ENCODE measurements around the gene IFNAR2. TPM values are rescaled to one million over a fixed set of nuclear protein-coding genes. Genes with fewer than 3 reads are reported as not detected.

Gene IFNAR2
- total and polyA plus RNA-seq, 2 donors (not counting 3 experiments of a cell fraction or from before 2014, with no cell fraction given) = 22.8 to 42.1 TPM

GRCh38 chr21:33198346-33199099, 31.2 kb upstream of the IFNAR2 start:
- intact Hi-C loops (cut with micrococcal nuclease) (loop anchor here (1.0 to 5.0 kb wide), 4 partner anchors 68 to 366 kb away; partner anchors contain the start of gene IL10RB), dilution Hi-C loops (cut with MboI; ENCODE audit: extremely low pct_ligation_motif_present, low sequenced_read_pairs) (no loop called here)
- Histone ChIP-seq H3K36me3 (ENCODE audit: control insufficient read depth in 2 of 2, extremely low read depth in 1 of 2, insufficient read depth in 2 of 2, low read length in 2 of 2) (no peaks in the 10 kb centered on the region), H3K9ac (replicated peaks; ENCODE audit: extremely low read depth, insufficient read depth, low read length) (no peak overlapping the region), H3K9me1 (replicated peaks; ENCODE audit: control insufficient read depth, extremely low read depth, insufficient read depth, low read length) (no peaks in the 10 kb centered on the region), H3K27ac (ENCODE audit: insufficient read depth, low read depth, low read length) (no peak overlapping the region), H3K4me1 (ENCODE audit: control insufficient read depth, extremely low read depth, insufficient read depth, low read length) (no peaks in the 10 kb centered on the region), H2AFZ (ENCODE audit: low read depth, low read length) (no peak overlapping the region), H3K4me2 (ENCODE audit: insufficient read depth, low read length) (no peak overlapping the region), H3K9me3 (replicated peaks; ENCODE audit: control insufficient read depth, insufficient read depth, low read length) (no peaks in the 10 kb centered on the region), H3K27me3 (ENCODE audit: control insufficient read depth in 2 of 2, insufficient read depth in 2 of 2, low read length in 2 of 2) (no peaks in the 10 kb centered on the region), H3K79me2 (ENCODE audit: control insufficient read depth, insufficient read depth, low read length) (no peaks in the 10 kb centered on the region), H4K20me1 (replicated peaks; ENCODE audit: control insufficient read depth, extremely low read depth, insufficient read depth, low read length) (no peaks in the 10 kb centered on the region), H3K4me3 (replicated peaks in 1 of 3; ENCODE audit: insufficient read depth in 1 of 3, low read depth in 1 of 3, low read length in 3 of 3) (no peak overlapping the region)
- FAIRE-seq = no peak
- ChIA-PET POLR2A (no interaction called here), CTCF (interaction anchor here (0.9 to 3.9 kb wide), 7 partner anchors 151 to 408 kb away, joined by 3 to 133 read pairs (median 8); no protein-coding TSS in a partner anchor)
- BruUV-seq (replicated peaks) = no TSS peak
- TF ChIP-seq MAX (IDR thresholded peaks at IDR 0.05; ENCODE audit: insufficient read depth, insufficient read length) (no peak), JUN (IDR thresholded peaks at IDR 0.05; ENCODE audit: borderline replicate concordance, insufficient read depth, insufficient read length, low read depth) (no peak), POLR2AphosphoS5 (IDR thresholded peaks at IDR 0.05; ENCODE audit: insufficient read depth, low read depth, low read length) (no peak), POLR2A (IDR thresholded peaks at IDR 0.05; ENCODE audit: low read depth, low read length) (no peak), EZH2 (IDR thresholded peaks at IDR 0.05; ENCODE audit: borderline replicate concordance, low read depth, low read length, severe bottlenecking) (no peak), FOS (IDR thresholded peaks at IDR 0.05; ENCODE audit: borderline replicate concordance, insufficient read depth, low read length) (no peak), GATA2 (IDR thresholded peaks at IDR 0.05; ENCODE audit: insufficient read depth, insufficient read length, low read depth, low read length) (no peak), MYC (IDR thresholded peaks at IDR 0.05; ENCODE audit: low read depth, low read length) (no peak)
- TF ChIP-seq, protein P1, sequence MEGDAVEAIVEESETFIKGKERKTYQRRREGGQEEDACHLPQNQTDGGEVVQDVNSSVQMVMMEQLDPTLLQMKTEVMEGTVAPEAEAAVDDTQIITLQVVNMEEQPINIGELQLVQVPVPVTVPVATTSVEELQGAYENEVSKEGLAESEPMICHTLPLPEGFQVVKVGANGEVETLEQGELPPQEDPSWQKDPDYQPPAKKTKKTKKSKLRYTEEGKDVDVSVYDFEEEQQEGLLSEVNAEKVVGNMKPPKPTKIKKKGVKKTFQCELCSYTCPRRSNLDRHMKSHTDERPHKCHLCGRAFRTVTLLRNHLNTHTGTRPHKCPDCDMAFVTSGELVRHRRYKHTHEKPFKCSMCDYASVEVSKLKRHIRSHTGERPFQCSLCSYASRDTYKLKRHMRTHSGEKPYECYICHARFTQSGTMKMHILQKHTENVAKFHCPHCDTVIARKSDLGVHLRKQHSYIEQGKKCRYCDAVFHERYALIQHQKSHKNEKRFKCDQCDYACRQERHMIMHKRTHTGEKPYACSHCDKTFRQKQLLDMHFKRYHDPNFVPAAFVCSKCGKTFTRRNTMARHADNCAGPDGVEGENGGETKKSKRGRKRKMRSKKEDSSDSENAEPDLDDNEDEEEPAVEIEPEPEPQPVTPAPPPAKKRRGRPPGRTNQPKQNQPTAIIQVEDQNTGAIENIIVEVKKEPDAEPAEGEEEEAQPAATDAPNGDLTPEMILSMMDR (IDR thresholded peaks at IDR 0.05; ENCODE audit: extremely low read depth in 1 of 2, insufficient read depth in 1 of 2, low read depth in 1 of 2, low read length in 2 of 2) = no peak
- no peak for DNase-seq (ENCODE audit: low read depth, low spot score)
